Stomach (tissue), 4 donors: Measurements from ENCODE around the gene TLR9.

Experiments
- POLR2A ChIP-seq, 4 donors: fragments of 450-650 bp; IDR thresholded peaks; one replicate each; pipeline ENCODE4 v1.6.1; 2016; ENCODE audit warnings: antibody characterized with exemption in 4 of 4, control low read depth in 2 of 4, mild to moderate bottlenecking in 1 of 4, moderate library complexity in 1 of 4
- POLR2AphosphoS5 ChIP-seq, 3 donors: sonication (generic); formaldehyde crosslinking; IDR thresholded peaks; one replicate each; pipeline ENCODE4 v1.6.1; 2016; ENCODE audit warnings: antibody characterized with exemption in 3 of 3

GRCh38 chr3:52256159-52256558 is 30.7 kb upstream of the TLR9 start:
- TF ChIP-seq POLR2A (IDR thresholded peaks at IDR 0.05) (no peak), POLR2AphosphoS5 (IDR thresholded peaks at IDR 0.05) (no peak)
